ENCODE data around the gene TSSK6. TPM values are rescaled to one million over a fixed set of nuclear protein-coding genes. Genes with fewer than 3 reads are reported as not detected.

TSSK6 gene
- total RNA-seq, 4 donors from 2014 or later: 0.57 to 1.7 (median 0.89) TPM

- no peaks in the 10 kb centered on the region for H3K4me1 ChIP-seq
- intact Hi-C loops (cut with DNase I): no loop called here
- H3K27ac ChIP-seq: no peak overlapping the region
- no peaks in the 10 kb centered on the region for H3K9me3 ChIP-seq
- 92 to 95% methylated on average over 4 to 13 of the region's 33 CpGs for WGBS, 2 donors
- DNase-seq: no peak
- peaks cover 34 to 100% (median 79%) of the 10 kb centered on the region in 3 donors for H3K36me3 ChIP-seq
- no peak overlapping the region for H3K4me3 ChIP-seq
- no peak for TF ChIP-seq CTCF (IDR thresholded peaks at IDR 0.05)
- TF ChIP-seq POLR2A (IDR thresholded peaks at IDR 0.05): no peak
- no peaks in the 10 kb centered on the region for H3K27me3 ChIP-seq
Observed at GRCh38 chr19:19498255-19498991, 16.9 kb downstream of the TSSK6 start.

GRCh38 chr19:19495614-19496603 is 19.4 kb downstream of the TSSK6 start:
- Histone ChIP-seq H3K4me1 (peaks cover 0 to under 1% (median 0%) of the 10 kb centered on the region in 3 donors), H3K36me3 (peaks cover 21 to 95% (median 68%) of the 10 kb centered on the region in 3 donors), H3K27ac (no peak overlapping the region), H3K9me3 (no peaks in the 10 kb centered on the region), H3K4me3 (no peak overlapping the region), H3K27me3 (no peaks in the 10 kb centered on the region)
- WGBS, 2 donors: 89 to 91% methylated on average over 15 to 22 of the region's 30 CpGs
- TF ChIP-seq POLR2A (IDR thresholded peaks at IDR 0.05) (no peak), CTCF (IDR thresholded peaks at IDR 0.05) (no peak)
- DNase-seq: no peak
- intact Hi-C loops (cut with DNase I): no loop called here

- intact Hi-C loops (cut with DNase I): loop anchor here (5.0 kb wide), 1 partner anchor 127 kb away; no protein-coding TSS in a partner anchor
- Histone ChIP-seq H3K4me1 (peaks cover 13 to 20% (median 18%) of the 10 kb centered on the region in 3 donors), H3K9me3 (no peaks in the 10 kb centered on the region), H3K36me3 (peaks cover 21 to 76% (median 49%) of the 10 kb centered on the region in 3 donors), H3K27me3 (no peaks in the 10 kb centered on the region), H3K27ac (no peak overlapping the region), H3K4me3 (no peak overlapping the region)
- 85 to 88% methylated on average over 5 of the region's 15 CpGs for WGBS, 2 donors
- no peak for DNase-seq
- no peak for TF ChIP-seq POLR2A (IDR thresholded peaks at IDR 0.05)
- TF ChIP-seq CTCF (IDR thresholded peaks at IDR 0.05): no peak
Observed at GRCh38 chr19:19493841-19494546, 21.4 kb downstream of the TSSK6 start.

- WGBS, 2 donors: 90 to 97% methylated on average over 11 to 15 of the region's 21 CpGs
- peaks cover 21 to 57% (median 40%) of the 10 kb centered on the region in 3 donors for H3K36me3 ChIP-seq
- H3K4me3 ChIP-seq: no peak overlapping the region
- DNase-seq: no peak
- no peak for TF ChIP-seq POLR2A (IDR thresholded peaks at IDR 0.05)
- no peak for TF ChIP-seq CTCF (IDR thresholded peaks at IDR 0.05)
- intact Hi-C loops (cut with DNase I): loop anchor here (5.0 kb wide), 1 partner anchor 125 kb away; no protein-coding TSS in a partner anchor
- peaks cover 29 to 39% (median 36%) of the 10 kb centered on the region in 3 donors for H3K4me1 ChIP-seq
- H3K9me3 ChIP-seq: no peaks in the 10 kb centered on the region
- no peak overlapping the region for H3K27ac ChIP-seq
- H3K27me3 ChIP-seq: no peaks in the 10 kb centered on the region
Observed at GRCh38 chr19:19492026-19492610, 23.2 kb downstream of the TSSK6 start.
